H1 (cell line): Measurements from ENCODE around the gene ZBTB20. TPM values are rescaled to one million over a fixed set of nuclear protein-coding genes. Genes with fewer than 3 reads are reported as not detected.

Experiments used
- GABPA ChIP-seq: IDR thresholded peaks from 2 replicates; pipeline ENCODE4 v1.6.1; 2011; ENCODE audit warnings: mild to moderate bottlenecking, low read length, moderate library complexity, borderline replicate concordance; ENCODE audit not compliant: insufficient read depth
- SP1 ChIP-seq: IDR thresholded peaks from 2 replicates; pipeline ENCODE4 v1.6.1; 2011; ENCODE audit warnings: low read depth, low read length
- TCF12 ChIP-seq: IDR thresholded peaks from 2 replicates; pipeline ENCODE4 v1.6.1; 2011; ENCODE audit warnings: low read depth, mild to moderate bottlenecking, low read length
- ZNF274 ChIP-seq: IDR thresholded peaks from 2 replicates; pipeline ENCODE4 v1.7.0; 2012; ENCODE audit warnings: low read length, borderline replicate concordance; ENCODE audit errors: extremely low read depth
- polyA plus RNA-seq, 7 experiments: library from polyadenylated mRNA; depleted of rRNA in 3 of 7; stranded (reverse) in 5 of 7; unstranded in 2 of 7; fragments of >200 nt in 5 of 7; fragments of 200-250 nt in 2 of 7; gene quantifications; 1 replicate in 5 of 7; 2 replicates in 1 of 7; 4 replicates in 1 of 7; pipeline versions ENCODE4 v1.2.1 to v1.2.3, GENCODE V29; 2011 to 2013; ENCODE audit warnings: missing spikeins in 2 of 7, mixed read lengths in 2 of 7
- total RNA-seq: library from RNA; stranded (reverse); fragmentation: NEBNext Ultra II Directional; extraction: Animal tissue kit (Norgen Biotek cat#: 25700); gene quantifications from 2 replicates; pipeline ENCODE4 v1.2.1, GENCODE V29; 2021

Gene ZBTB20
- total and polyA plus RNA-seq, 2 of the 8 experiments (the other 6 are each of a cell fraction or from before 2014, with no cell fraction given), result 0.35 to 1.3 TPM

DNA sequence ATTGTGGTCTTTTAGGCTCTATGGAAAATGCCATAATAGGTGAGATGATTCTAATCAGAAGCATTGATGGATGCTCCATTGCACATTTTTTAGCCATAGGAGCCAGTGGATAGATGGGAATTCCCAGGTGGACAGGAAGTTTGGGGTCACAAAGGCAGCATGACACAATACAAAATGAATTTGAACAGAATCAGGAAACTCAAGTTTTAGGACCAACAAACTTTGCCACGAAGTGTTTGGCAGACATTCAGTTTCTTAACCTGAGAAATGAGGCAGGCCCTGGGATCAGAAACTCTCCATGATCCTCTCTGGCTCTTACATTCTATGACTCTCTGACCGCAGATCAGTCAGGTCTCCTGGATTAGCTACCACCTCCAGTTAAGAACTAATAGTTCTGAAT lies 577.9 kb downstream of the ZBTB20 start (continued):
- TF ChIP-seq TCF12 (no peak), GABPA (no peak), ZNF274 (no peak), SP1 (no peak)
